Measurements from ENCODE around the gene FIS1. TPM values are rescaled to one million over a fixed set of nuclear protein-coding genes. Genes with fewer than 3 reads are reported as not detected.
A peak's percentile ranks its signal among the peaks of the same experiment; 100 is the strongest.

Gene FIS1
- total and polyA plus RNA-seq, 4 donors, result 146 to 333 (median 224) TPM

DNA sequence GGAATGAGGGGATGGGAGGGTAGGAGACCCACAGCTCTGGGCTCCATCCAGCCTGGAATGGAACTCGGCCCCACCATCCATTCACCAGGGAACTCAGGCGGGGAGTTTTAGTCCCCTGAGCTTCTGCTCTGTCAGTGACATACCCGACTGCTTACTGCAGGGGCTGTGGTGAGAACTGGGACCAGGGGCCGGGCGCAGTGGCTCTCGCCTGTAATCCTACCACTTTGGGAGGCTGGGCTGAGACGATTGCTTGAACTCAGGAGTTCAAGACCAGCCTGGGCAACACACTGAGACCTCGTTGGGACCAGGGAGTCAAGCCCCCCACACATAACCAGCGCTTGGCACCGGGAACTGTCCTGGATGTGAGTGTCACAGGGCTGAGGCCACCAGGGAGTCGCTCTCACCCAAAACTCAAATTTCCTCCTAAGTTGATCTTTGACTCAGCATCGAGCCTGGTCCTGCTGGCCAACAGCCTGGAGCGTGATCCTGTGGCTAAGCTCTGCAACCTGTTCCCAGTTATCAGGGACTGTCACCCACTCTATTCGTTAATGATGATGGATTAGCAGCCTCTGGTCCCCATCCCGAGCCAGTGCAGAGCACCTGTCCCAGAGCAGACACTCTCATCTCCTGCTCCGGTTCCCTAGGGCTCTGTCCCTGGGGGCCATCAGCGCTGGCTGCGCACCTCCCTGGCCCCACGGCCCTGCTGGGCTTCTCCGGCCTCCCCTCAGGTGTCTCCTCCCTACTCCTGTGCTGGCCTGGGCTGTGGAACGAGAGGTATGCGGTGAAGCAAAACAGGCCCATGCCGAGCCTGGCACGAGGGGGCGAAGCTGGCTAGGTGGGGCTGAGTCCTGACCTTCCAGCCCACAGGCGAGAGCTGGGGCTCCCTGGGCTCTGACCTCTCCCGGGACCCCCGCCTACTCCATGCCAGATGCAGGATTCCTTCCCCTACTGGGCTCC is 6.4 kb downstream of the FIS1 start:
- Histone ChIP-seq H3K36me3 (ENCODE audit: control insufficient read depth in 1 of 2, insufficient read depth in 2 of 2, low read length in 1 of 2) (no peaks in the 10 kb centered on the region), H3K27me3 (ENCODE audit: control insufficient read depth in 1 of 2, insufficient read depth in 2 of 2, low read length in 1 of 2) (no peaks in the 10 kb centered on the region), H3K4me3 (ENCODE audit: low read length in 2 of 2) (no peak overlapping the region), H3K27ac (ENCODE audit: low read depth in 1 of 2, low read length in 2 of 2) (no peak overlapping the region), H3K4me1 (ENCODE audit: control insufficient read depth in 1 of 2, insufficient read depth in 2 of 2, low read length in 2 of 2) (no peaks in the 10 kb centered on the region), H3K9me3 (ENCODE audit: control insufficient read depth, low read length) (no peaks in the 10 kb centered on the region)
- WGBS, 2 donors, result 71 to 72% methylated on average over 28 of the region's 28 CpGs
- DNase-seq (no peak), ATAC-seq (ENCODE audit: low FRiP score) (no peak)
- intact Hi-C loops (cut with DNase I), result no loop called here

DNA sequence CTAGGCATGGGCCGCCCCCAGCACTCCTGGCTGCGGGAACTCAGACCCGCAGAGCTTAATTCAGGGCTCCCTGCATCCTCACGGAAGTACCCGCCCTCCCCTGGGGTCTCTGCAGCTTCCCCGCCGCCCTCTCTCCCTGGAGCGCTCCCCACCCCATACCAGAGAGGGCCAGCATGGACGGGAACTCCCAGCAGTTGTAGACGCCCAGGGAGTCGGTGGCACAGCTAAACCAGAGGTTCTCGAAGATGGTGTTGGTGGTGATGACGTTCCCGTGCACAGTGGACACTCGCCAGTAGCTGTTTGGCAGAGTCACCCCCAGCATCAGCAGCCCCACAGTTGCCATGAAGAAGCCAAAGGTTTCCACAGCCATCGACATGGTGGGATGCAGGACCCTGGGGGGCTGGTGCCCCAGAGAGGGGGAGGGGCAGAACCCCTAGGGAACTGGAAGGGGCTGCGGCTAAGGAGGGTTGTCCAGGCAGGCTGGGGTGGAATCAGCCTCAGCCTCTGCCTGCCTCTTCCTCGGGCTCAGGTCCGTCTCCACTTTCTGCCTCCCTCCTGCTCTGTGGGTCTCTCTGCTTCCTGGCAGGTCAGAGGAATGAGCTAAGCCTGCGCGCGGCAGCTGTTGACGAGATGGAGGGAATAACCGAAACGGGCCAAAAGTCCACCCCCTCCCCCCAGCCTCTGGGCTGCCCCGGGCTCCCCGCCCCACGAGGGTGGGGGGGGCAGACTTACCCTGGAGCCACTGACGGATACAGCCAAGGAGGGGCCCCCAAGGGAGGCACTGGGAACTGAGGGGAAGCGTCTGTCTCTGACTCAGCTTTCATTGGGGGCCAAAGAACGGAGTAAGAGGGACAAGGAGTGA is 7.4 kb downstream of the FIS1 start, which contains the start of gene CLDN15:
Gene CLDN15 (minus strand): TSS at position 597 of the 862 bp plus-strand sequence. CDS start 221 bp downstream, at position 376.
- ATAC-seq (ENCODE audit: low FRiP score) (peak; percentile 72), DNase-seq (peak; percentile 72 to 89)
- Histone ChIP-seq H3K9me3 (ENCODE audit: control insufficient read depth, low read length) (no peaks in the 10 kb centered on the region), H3K4me1 (ENCODE audit: control insufficient read depth in 1 of 2, insufficient read depth in 2 of 2, low read length in 2 of 2) (no peaks in the 10 kb centered on the region), H3K27ac (ENCODE audit: low read depth in 1 of 2, low read length in 2 of 2) (no peak within 1 kb of the TSS), H3K4me3 (ENCODE audit: low read length in 2 of 2) (no peak within 1 kb of the TSS), H3K27me3 (ENCODE audit: control insufficient read depth in 1 of 2, insufficient read depth in 2 of 2, low read length in 1 of 2) (no peaks in the 10 kb centered on the region), H3K36me3 (ENCODE audit: control insufficient read depth in 1 of 2, insufficient read depth in 2 of 2, low read length in 1 of 2) (no peaks in the 10 kb centered on the region)
- WGBS, 2 donors, result 54 to 58% methylated on average over 31 of the region's 31 CpGs
- intact Hi-C loops (cut with DNase I), result no loop called here

GRCh38 chr7:101236292-101236835 is 8.5 kb downstream of the FIS1 start:
- no peaks in the 10 kb centered on the region for H3K36me3 ChIP-seq (ENCODE audit: control insufficient read depth in 1 of 2, insufficient read depth in 2 of 2, low read length in 1 of 2)
- ATAC-seq (ENCODE audit: low FRiP score) (no peak), DNase-seq (no peak)
- 88 to 91% methylated on average over 20 to 21 of the region's 21 CpGs for WGBS, 2 donors
- no peak overlapping the region for H3K27ac ChIP-seq (ENCODE audit: low read depth in 1 of 2, low read length in 2 of 2)
- no peaks in the 10 kb centered on the region for H3K27me3 ChIP-seq (ENCODE audit: control insufficient read depth in 1 of 2, insufficient read depth in 2 of 2, low read length in 1 of 2)
- no peak overlapping the region for H3K4me3 ChIP-seq (ENCODE audit: low read length in 2 of 2)
- no peaks in the 10 kb centered on the region for H3K9me3 ChIP-seq (ENCODE audit: control insufficient read depth, low read length)
- no peaks in the 10 kb centered on the region for H3K4me1 ChIP-seq (ENCODE audit: control insufficient read depth in 1 of 2, insufficient read depth in 2 of 2, low read length in 2 of 2)
- intact Hi-C loops (cut with DNase I), result no loop called here

DNA sequence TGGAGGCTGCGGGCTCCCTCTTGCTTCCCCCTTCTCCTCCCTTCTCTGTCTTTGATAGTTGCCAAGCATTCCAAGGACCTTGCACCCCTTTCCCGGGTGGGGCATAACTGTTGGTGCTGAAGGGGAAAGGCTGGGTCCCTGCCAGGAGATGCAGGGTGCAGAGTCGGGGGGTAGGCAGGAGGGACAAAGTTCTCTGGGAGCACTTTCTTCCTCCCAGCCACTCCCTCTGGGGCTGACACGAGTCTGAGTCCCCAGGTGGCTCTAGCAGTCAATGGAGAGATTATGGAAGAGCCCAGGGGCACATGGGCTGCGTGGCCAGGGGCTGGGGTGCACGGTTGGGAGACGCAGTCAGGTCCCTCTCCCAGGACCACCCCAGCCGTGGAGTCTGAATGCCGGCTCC is 9.4 kb downstream of the FIS1 start:
- no peaks in the 10 kb centered on the region for H3K9me3 ChIP-seq (ENCODE audit: control insufficient read depth, low read length)
- no peaks in the 10 kb centered on the region for H3K36me3 ChIP-seq (ENCODE audit: control insufficient read depth in 1 of 2, insufficient read depth in 2 of 2, low read length in 1 of 2)
- intact Hi-C loops (cut with DNase I), result no loop called here

GRCh38 chr7:101235050-101235449 is 9.8 kb downstream of the FIS1 start:
- Histone ChIP-seq H3K4me3 (ENCODE audit: low read length in 2 of 2) (no peak overlapping the region), H3K36me3 (ENCODE audit: control insufficient read depth in 1 of 2, insufficient read depth in 2 of 2, low read length in 1 of 2) (no peaks in the 10 kb centered on the region), H3K27ac (ENCODE audit: low read depth in 1 of 2, low read length in 2 of 2) (no peak overlapping the region), H3K9me3 (ENCODE audit: control insufficient read depth, low read length) (no peaks in the 10 kb centered on the region), H3K4me1 (ENCODE audit: control insufficient read depth in 1 of 2, insufficient read depth in 2 of 2, low read length in 2 of 2) (no peaks in the 10 kb centered on the region), H3K27me3 (ENCODE audit: control insufficient read depth in 1 of 2, insufficient read depth in 2 of 2, low read length in 1 of 2) (no peaks in the 10 kb centered on the region)
- 70 to 74% methylated on average over 11 of the region's 11 CpGs for WGBS, 2 donors
- no peak for ATAC-seq (ENCODE audit: low FRiP score)
- DNase-seq, result no peak
- intact Hi-C loops (cut with DNase I), result no loop called here

More for the DNA sequence above, 9.4 kb downstream of the FIS1 start:
- no peak for DNase-seq
- WGBS, 2 donors, result 77 to 80% methylated on average over 9 of the region's 9 CpGs
- Histone ChIP-seq H3K27ac (ENCODE audit: low read depth in 1 of 2, low read length in 2 of 2) (no peak overlapping the region), H3K27me3 (ENCODE audit: control insufficient read depth in 1 of 2, insufficient read depth in 2 of 2, low read length in 1 of 2) (no peaks in the 10 kb centered on the region), H3K4me3 (ENCODE audit: low read length in 2 of 2) (no peak overlapping the region), H3K4me1 (ENCODE audit: control insufficient read depth in 1 of 2, insufficient read depth in 2 of 2, low read length in 2 of 2) (no peaks in the 10 kb centered on the region)
- ATAC-seq (ENCODE audit: low FRiP score), result no peak

DNA sequence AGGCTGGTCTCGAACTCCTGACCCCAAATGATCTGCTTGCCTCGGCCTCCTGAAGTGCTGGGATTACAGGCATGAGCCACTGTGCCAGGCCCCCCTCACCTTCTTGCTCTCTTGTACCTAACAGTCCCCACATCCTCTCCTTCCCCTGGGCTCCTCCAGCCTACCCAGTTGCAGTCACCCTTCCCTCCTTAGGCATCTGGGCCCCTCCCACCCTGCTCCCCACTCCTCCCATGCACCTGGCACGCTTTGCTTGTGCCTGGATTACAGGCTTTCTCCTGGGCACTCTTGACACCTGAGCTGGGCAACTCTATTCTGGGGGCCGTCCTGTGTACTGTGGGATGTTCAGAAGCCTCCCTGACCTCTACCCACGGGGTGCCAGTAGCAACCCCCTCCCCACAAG is 10.2 kb downstream of the FIS1 start:
- H3K4me1 ChIP-seq (ENCODE audit: control insufficient read depth in 1 of 2, insufficient read depth in 2 of 2, low read length in 2 of 2), result no peaks in the 10 kb centered on the region
- no peak overlapping the region for H3K27ac ChIP-seq (ENCODE audit: low read depth in 1 of 2, low read length in 2 of 2)
- intact Hi-C loops (cut with DNase I), result no loop called here
- no peaks in the 10 kb centered on the region for H3K27me3 ChIP-seq (ENCODE audit: control insufficient read depth in 1 of 2, insufficient read depth in 2 of 2, low read length in 1 of 2)
- no peak overlapping the region for H3K4me3 ChIP-seq (ENCODE audit: low read length in 2 of 2)
- ATAC-seq (ENCODE audit: low FRiP score) (no peak), DNase-seq (no peak)
- 83 to 88% methylated on average over 5 of the region's 5 CpGs for WGBS, 2 donors
- no peaks in the 10 kb centered on the region for H3K9me3 ChIP-seq (ENCODE audit: control insufficient read depth, low read length)
- H3K36me3 ChIP-seq (ENCODE audit: control insufficient read depth in 1 of 2, insufficient read depth in 2 of 2, low read length in 1 of 2), result no peaks in the 10 kb centered on the region

DNA sequence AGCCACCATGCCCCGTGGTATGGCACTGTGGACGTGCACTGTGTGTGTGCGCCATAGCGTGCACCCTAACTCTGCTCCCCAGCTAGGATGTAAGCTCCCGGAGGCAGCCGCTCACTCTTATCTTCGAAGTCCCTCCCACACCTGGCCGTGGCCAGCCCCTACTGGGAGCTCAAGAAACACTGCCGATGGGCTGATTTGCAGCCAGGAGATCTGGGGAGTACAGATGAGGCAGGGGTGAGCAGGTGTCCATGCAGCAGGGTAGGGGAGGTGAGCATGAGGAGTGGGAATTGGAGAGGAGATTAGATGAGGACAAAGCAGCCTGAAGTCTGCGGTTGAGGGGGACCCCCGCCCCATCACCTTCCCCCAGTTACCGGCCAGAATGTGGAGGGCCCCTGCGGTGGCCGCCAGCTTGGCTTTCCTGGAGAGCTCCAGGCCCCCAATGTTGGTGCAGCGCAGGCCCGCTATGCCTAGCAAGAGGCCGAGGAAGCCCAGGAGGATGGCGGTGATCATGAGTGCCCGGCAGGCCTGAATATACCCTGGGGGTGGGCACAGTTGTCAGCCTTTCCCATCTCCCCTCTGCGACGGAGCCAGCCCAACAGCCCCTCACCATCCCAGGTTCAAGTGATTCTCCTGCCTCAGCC is 10.9 kb downstream of the FIS1 start:
- ATAC-seq (ENCODE audit: low FRiP score) (no peak), DNase-seq (no peak)
- 84 to 86% methylated on average over 21 of the region's 21 CpGs for WGBS, 2 donors
- H3K36me3 ChIP-seq (ENCODE audit: control insufficient read depth in 1 of 2, insufficient read depth in 2 of 2, low read length in 1 of 2), result no peaks in the 10 kb centered on the region
- H3K4me3 ChIP-seq (ENCODE audit: low read length in 2 of 2), result no peak overlapping the region
- no peaks in the 10 kb centered on the region for H3K27me3 ChIP-seq (ENCODE audit: control insufficient read depth in 1 of 2, insufficient read depth in 2 of 2, low read length in 1 of 2)
- H3K4me1 ChIP-seq (ENCODE audit: control insufficient read depth in 1 of 2, insufficient read depth in 2 of 2, low read length in 2 of 2), result no peaks in the 10 kb centered on the region
- intact Hi-C loops (cut with DNase I), result no loop called here
- no peaks in the 10 kb centered on the region for H3K9me3 ChIP-seq (ENCODE audit: control insufficient read depth, low read length)
- no peak overlapping the region for H3K27ac ChIP-seq (ENCODE audit: low read depth in 1 of 2, low read length in 2 of 2)

GRCh38 chr7:101232141-101232850 is 12.6 kb downstream of the FIS1 start:
- Histone ChIP-seq H3K36me3 (ENCODE audit: control insufficient read depth in 1 of 2, insufficient read depth in 2 of 2, low read length in 1 of 2) (no peaks in the 10 kb centered on the region), H3K9me3 (ENCODE audit: control insufficient read depth, low read length) (no peaks in the 10 kb centered on the region), H3K27me3 (ENCODE audit: control insufficient read depth in 1 of 2, insufficient read depth in 2 of 2, low read length in 1 of 2) (no peaks in the 10 kb centered on the region), H3K27ac (ENCODE audit: low read depth in 1 of 2, low read length in 2 of 2) (no peak overlapping the region), H3K4me3 (ENCODE audit: low read length in 2 of 2) (no peak overlapping the region), H3K4me1 (ENCODE audit: control insufficient read depth in 1 of 2, insufficient read depth in 2 of 2, low read length in 2 of 2) (no peaks in the 10 kb centered on the region)
- ATAC-seq (ENCODE audit: low FRiP score), result peak; percentile 31
- intact Hi-C loops (cut with DNase I), result no loop called here
- DNase-seq, result no peak
- WGBS, 2 donors, result 15 to 17% methylated on average over 37 to 52 of the region's 52 CpGs

Data from aorta (tissue), 5 donors.